Testis (tissue), 2 donors: ENCODE measurements around the gene RAMP2.

Experiments used
- CTCF ChIP-seq, 3 experiments: fragments of 450-650 bp in 2 of 3; fragments of 200-600 bp in 1 of 3; sonication (generic) in 1 of 3; IDR thresholded peaks; one replicate each; pipeline ENCODE4 v1.5.1; 2016 to 2019; ENCODE audit warnings: antibody characterized with exemption in 3 of 3, mild to moderate bottlenecking in 2 of 3, moderate library complexity in 1 of 3
- POLR2A ChIP-seq: fragments of 450-650 bp; IDR thresholded peaks from one replicate; pipeline ENCODE4 v1.6.1; 2017; ENCODE audit warnings: antibody characterized with exemption, mild to moderate bottlenecking, moderate library complexity

- no peak for TF ChIP-seq CTCF (IDR thresholded peaks at IDR 0.05)
- no peak for TF ChIP-seq POLR2A
Measured at GRCh38 chr17:42779304-42779935, 18.4 kb downstream of the RAMP2 start.
